ENCODE results near the gene NANOS1. TPM values are rescaled to one million over a fixed set of nuclear protein-coding genes. Genes with fewer than 3 reads are reported as not detected.

The NANOS1 gene
- total RNA-seq, 2 experiments from 2014 or later: 3.6 to 7.5 TPM

GRCh38 chr10:119061926-119062325, 32.4 kb downstream of the NANOS1 start:
- Histone ChIP-seq H3K9me3 (ENCODE audit: low read length) (no peaks in the 10 kb centered on the region), H4K20me1 (ENCODE audit: insufficient read depth, low read length) (peaks cover 17% of the 10 kb centered on the region), H3K79me2 (ENCODE audit: insufficient read depth, low read depth, low read length) (peaks cover 63% of the 10 kb centered on the region; the same call in 1 of the 2 replicates), H3K4me3 (ENCODE audit: low read depth, low read length, poor library complexity, severe bottlenecking) (no peak overlapping the region), H3K36me3 (ENCODE audit: insufficient read depth, low read length) (peaks cover 99% of the 10 kb centered on the region), H3K4me2 (ENCODE audit: low read length) (no peak overlapping the region), H3K9me2 (ENCODE audit: insufficient read depth, low read length) (no peaks in the 10 kb centered on the region), H3K4me1 (ENCODE audit: insufficient read depth, low read length, poor library complexity, severe bottlenecking) (peaks cover 9% of the 10 kb centered on the region), H2AFZ (ENCODE audit: low read length) (no peak overlapping the region), H3K27ac (ENCODE audit: low read depth, low read length, poor library complexity, severe bottlenecking) (no peak overlapping the region)
- intact Hi-C loops (cut with micrococcal nuclease; ENCODE audit: unreplicated experiment): no loop called here
- BruUV-seq (replicated peaks): no TSS peak
- no peak for DNase-seq (ENCODE audit: low spot score)
- ChIA-PET POLR2A (interaction anchor here (0.6 to 1.1 kb wide), 2 partner anchors 21 to 34 kb away, joined by 3 to 4 read pairs; no protein-coding TSS in a partner anchor), CTCF (ENCODE audit: unreplicated experiment) (no interaction called here)
- TF ChIP-seq EZH2phosphoT487 (IDR thresholded peaks at IDR 0.05; ENCODE audit: borderline replicate concordance, low read depth, low read length) (no peak), CTCF (conservative IDR thresholded peaks at IDR 0.05; ENCODE audit: low read length) (no peak)

GRCh38 chr10:119070395-119071165, 41.1 kb downstream of the NANOS1 start:
- no TSS peak for BruUV-seq (replicated peaks)
- intact Hi-C loops (cut with micrococcal nuclease; ENCODE audit: unreplicated experiment): no loop called here
- peaks cover 26% of the 10 kb centered on the region for H4K20me1 ChIP-seq (ENCODE audit: insufficient read depth, low read length)

More at GRCh38 chr10:119070395-119071165, 41.1 kb downstream of the NANOS1 start:
- H3K4me1 ChIP-seq (ENCODE audit: insufficient read depth, low read length, poor library complexity, severe bottlenecking): no peaks in the 10 kb centered on the region
- no peak overlapping the region for H3K4me2 ChIP-seq (ENCODE audit: low read length)
- CTCF ChIA-PET (ENCODE audit: unreplicated experiment): no interaction called here
- no peak overlapping the region for H2AFZ ChIP-seq (ENCODE audit: low read length)
- POLR2A ChIA-PET: interaction anchor here (0.5 to 1.7 kb wide), 5 partner anchors 8 to 56 kb away, joined by 3 to 4 read pairs (median 4); no protein-coding TSS in a partner anchor
- H3K79me2 ChIP-seq (ENCODE audit: insufficient read depth, low read depth, low read length): peaks cover 85% of the 10 kb centered on the region
- no peak overlapping the region for H3K4me3 ChIP-seq (ENCODE audit: low read depth, low read length, poor library complexity, severe bottlenecking)
- no peaks in the 10 kb centered on the region for H3K9me2 ChIP-seq (ENCODE audit: insufficient read depth, low read length)
- H3K36me3 ChIP-seq (ENCODE audit: insufficient read depth, low read length): peaks cover 93% of the 10 kb centered on the region
- TF ChIP-seq EZH2phosphoT487 (IDR thresholded peaks at IDR 0.05; ENCODE audit: borderline replicate concordance, low read depth, low read length) (no peak), CTCF (conservative IDR thresholded peaks at IDR 0.05; ENCODE audit: low read length) (no peak)
- DNase-seq (ENCODE audit: low spot score): no peak
- no peak overlapping the region for H3K27ac ChIP-seq (ENCODE audit: low read depth, low read length, poor library complexity, severe bottlenecking)
- no peaks in the 10 kb centered on the region for H3K9me3 ChIP-seq (ENCODE audit: low read length)

All from OCI-LY7 (cell line).